A172 (cell line): ENCODE results near the gene ATP9B. TPM values are rescaled to one million over a fixed set of nuclear protein-coding genes. Genes with fewer than 3 reads are reported as not detected.
"Not testable (repeated sequence)": the region's sequence is repeated elsewhere in the genome, so short reads cannot be mapped to it uniquely, and the experiment has no call there.

ENCODE experiments used
- DNase-seq: peaks from one replicate; pipeline ENCODE4 v3.0.0-alpha.2; 2015; ENCODE audit warnings: low spot score
- total RNA-seq: library from RNA; depleted of rRNA; stranded (reverse); fragments of >200 nt; shearing (Covaris generic); gene quantifications from 2 replicates; pipeline ENCODE4 v1.2.3, GENCODE V29; 2014

ATP9B gene
- total RNA-seq, 1 experiment from 2014 or later = 8.0 TPM

GRCh38 chr18:79241755-79242154, 172.6 kb downstream of the ATP9B start:
- no peak for DNase-seq

GRCh38 chr18:79242246-79242645, 173.1 kb downstream of the ATP9B start:
- DNase-seq = no peak

GRCh38 chr18:79245517-79246001, 176.4 kb downstream of the ATP9B start:
- peak; percentile 89 for DNase-seq

GRCh38 chr18:79246309-79247108, 177.3 kb downstream of the ATP9B start:
- DNase-seq = peak; percentile 80

GRCh38 chr18:79248495-79249060, 179.4 kb downstream of the ATP9B start:
- DNase-seq = peak; percentile 7

- DNase-seq = no peak
These were observed 181.2 kb downstream of the ATP9B start for GRCh38 chr18:79250301-79250981.

GRCh38 chr18:79251021-79251420, 181.8 kb downstream of the ATP9B start:
- no peak for DNase-seq

GRCh38 chr18:79252904-79253633, 183.9 kb downstream of the ATP9B start:
- DNase-seq = no peak

GRCh38 chr18:79257480-79257879, 188.3 kb downstream of the ATP9B start:
- DNase-seq = no peak

GRCh38 chr18:79258447-79258846, 189.3 kb downstream of the ATP9B start:
- DNase-seq = no peak

- DNase-seq = no peak
These were observed 190.0 kb downstream of the ATP9B start for GRCh38 chr18:79259218-79259617.

GRCh38 chr18:79260023-79260422, 190.8 kb downstream of the ATP9B start:
- DNase-seq = no peak

- no peak for DNase-seq
These were observed 191.3 kb downstream of the ATP9B start for GRCh38 chr18:79260510-79260909.

GRCh38 chr18:79265068-79265467, 195.9 kb downstream of the ATP9B start:
- not testable (repeated sequence) for DNase-seq

- DNase-seq = not testable (repeated sequence)
These were observed 202.6 kb downstream of the ATP9B start for GRCh38 chr18:79271812-79272211.

GRCh38 chr18:79272916-79273315, 203.7 kb downstream of the ATP9B start:
- DNase-seq = no peak

GRCh38 chr18:79274823-79275222, 205.6 kb downstream of the ATP9B start:
- DNase-seq = no peak

GRCh38 chr18:79275461-79275860, 206.3 kb downstream of the ATP9B start:
- no peak for DNase-seq

- DNase-seq = no peak
These were observed 206.8 kb downstream of the ATP9B start for GRCh38 chr18:79275992-79276391.

- DNase-seq = no peak
These were observed 209.7 kb downstream of the ATP9B start for GRCh38 chr18:79278896-79279295.

- no peak for DNase-seq
These were observed 214.1 kb downstream of the ATP9B start for GRCh38 chr18:79283131-79283810.
